GM18858 (cell line): ENCODE results near the gene SMC1B.
"Not testable (repeated sequence)": the region's sequence is repeated elsewhere in the genome, so short reads cannot be mapped to it uniquely, and the experiment has no call there.

Experiments
- ATAC-seq: cut with Tn5 transposase; IDR thresholded peaks from one replicate; pipeline ENCODE4 v1.9.1; 2021; ENCODE audit not compliant: unreplicated experiment

The SMC1B gene

DNA sequence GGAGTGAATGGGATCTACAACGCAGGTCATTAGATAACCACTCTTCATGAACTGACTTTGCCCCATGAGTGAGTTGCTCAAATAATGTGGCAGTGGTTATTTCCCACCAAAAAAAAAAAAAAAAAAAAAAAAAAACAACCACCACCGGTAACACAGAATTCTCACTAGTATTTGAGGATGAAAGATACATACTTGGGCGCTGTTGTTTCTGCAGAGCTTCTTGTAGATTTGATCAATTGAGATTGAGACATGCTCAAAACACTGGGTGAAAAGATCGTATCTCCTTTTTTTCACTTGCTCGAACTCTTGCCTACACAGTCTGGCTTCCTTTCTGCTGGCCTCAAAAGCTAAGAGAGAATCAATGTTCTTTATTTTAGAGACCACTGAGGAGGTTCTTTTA lies 59.6 kb downstream of the SMC1B start:
- no peak for ATAC-seq

DNA sequence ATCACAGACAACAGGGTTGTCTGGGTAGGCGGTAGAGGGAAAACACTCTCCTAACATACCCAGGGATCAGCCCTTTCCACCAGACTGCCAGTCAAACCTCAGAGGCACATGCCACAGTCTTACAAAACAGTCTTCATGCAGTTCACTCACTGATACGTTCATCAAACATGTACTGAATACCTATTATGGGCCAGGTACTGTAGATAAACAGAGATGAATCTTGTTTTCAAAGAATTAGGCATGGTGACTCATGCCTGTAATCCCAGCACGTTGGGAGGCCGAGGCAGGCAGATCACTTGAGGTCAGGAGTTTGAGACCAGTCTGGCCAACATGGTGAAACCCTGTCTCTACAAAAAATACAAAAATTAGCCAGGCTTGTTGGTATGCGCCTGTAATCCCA lies 60.6 kb downstream of the SMC1B start:
- not testable (repeated sequence) for ATAC-seq

DNA sequence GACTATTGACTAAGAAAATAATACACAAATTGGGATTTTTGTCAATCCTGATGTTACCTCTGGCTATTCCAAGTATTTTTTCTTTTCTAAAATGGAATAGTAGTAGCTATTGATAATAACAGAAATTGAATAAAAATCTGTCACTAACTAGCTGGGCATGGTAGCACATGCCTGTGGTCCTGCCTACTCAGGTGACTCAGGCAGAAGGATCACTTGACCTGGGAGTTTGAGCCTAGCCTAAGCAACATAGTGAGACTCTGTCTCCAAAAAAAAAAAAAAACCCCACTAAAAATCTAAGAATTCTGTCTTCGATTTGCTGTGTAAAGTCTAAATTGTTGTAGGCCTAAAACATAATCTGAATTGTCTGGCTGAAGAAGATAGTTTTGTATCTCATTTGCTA lies 61.4 kb downstream of the SMC1B start:
- ATAC-seq = no peak

DNA sequence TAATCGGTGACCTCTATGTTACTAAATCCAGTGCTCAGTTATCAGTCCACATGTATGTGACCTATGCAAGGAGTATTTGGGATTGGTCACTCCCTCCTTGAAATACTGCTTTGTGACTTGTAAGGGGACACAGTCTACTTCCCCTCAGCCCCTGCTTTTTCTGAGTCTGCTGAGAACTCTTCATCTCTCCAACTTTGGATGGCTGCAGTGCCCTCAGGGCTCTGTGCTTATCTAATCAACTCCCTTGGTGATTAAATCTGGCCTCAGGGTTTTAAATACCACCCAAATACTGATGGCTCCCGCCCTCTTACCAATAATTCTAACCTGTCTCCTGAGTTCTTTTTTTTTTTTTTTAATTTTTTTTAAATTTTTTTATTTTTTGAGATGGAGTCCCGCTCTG lies 63.5 kb downstream of the SMC1B start:
- ATAC-seq = no peak

- ATAC-seq = no peak
Observed at GRCh38 chr22:45344334-45344733, 69.1 kb downstream of the SMC1B start.

DNA sequence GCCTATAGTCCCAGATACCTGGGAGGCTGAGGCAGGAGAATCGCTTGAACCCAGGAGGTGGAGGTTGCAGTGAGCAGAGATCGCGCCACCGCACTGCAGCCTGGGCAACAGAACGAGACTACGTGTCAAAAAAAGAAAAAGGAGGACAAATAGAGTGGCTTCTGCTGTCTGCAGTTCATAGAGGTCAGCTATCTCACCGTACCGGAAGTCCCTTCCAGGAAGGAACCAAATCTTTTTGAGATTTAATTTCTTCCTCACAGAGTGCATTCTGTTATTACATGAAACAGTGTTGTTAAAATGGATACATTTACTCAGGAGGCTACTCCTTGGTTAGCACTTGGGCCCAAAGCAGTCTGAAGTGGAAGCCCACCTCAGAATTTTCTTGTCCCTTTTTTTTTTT lies 70.3 kb downstream of the SMC1B start:
- ATAC-seq = no peak

DNA sequence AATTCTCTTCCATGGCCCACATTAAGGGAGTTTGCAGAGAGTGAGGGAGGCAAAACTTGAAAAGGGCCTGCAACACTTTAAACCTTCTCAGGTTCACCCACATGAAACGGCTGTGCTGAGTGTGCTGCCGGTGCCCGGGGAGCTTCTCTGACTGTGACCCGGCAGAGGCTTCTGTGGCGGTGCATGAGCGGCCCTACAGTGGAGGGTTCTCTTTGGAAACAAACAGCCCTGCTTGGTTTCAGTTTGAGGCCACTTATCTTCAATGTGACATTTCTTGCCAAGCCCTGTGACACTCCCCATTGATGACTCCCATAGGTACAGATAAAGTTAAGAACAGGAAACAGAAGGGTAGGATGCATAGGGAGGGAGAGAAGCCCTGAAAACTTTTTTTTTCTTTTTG lies 71.9 kb downstream of the SMC1B start:
- no peak for ATAC-seq

DNA sequence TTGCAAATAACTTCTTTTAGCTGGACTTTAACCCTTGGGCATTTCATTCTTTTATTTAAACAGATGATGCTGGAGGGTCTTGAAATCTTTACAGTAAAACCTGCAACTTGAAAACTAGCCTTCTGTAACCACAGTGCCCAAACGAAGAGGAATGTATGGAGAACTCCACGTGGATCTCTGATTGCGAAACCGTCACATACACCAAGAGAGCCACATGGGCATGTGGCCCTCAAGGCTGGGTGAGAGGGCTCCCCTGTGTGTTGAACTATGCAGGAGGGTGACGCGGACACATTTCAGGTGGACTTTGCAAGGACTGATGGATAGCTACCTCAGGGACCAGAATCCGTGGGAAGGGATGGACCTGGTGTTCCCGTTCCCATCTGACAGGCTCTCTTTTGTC lies 73.1 kb downstream of the SMC1B start:
- ATAC-seq = no peak

- ATAC-seq = no peak
Observed at GRCh38 chr22:45338795-45339194, 74.6 kb downstream of the SMC1B start.

- no peak for ATAC-seq
Observed at GRCh38 chr22:45337536-45337935, 75.9 kb downstream of the SMC1B start.

DNA sequence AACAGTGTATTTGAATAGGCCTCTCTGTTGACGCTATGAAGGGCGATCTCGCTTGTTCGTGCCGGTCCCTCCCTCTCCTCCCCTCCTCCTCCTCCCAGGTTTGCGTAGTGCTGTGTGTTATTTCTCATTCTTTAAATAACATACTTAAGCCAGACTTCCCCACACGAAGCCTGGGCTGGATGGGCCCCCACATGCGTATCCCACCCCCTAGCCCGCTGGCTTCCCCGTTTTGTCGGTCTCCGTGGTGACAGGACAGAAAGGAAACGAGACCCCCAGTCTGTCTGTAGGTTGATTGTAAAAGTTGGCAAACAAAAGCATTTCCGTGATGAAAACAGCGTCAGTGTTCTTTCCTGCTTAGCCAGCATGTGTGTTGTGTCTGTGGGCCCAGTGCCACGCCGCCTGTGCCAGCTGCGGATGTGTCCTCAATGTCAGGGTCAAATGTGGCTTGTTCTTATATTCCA lies 76.4 kb downstream of the SMC1B start:
- ATAC-seq = no peak

GRCh38 chr22:45335854-45336522 lies 77.4 kb downstream of the SMC1B start:
- no peak for ATAC-seq

DNA sequence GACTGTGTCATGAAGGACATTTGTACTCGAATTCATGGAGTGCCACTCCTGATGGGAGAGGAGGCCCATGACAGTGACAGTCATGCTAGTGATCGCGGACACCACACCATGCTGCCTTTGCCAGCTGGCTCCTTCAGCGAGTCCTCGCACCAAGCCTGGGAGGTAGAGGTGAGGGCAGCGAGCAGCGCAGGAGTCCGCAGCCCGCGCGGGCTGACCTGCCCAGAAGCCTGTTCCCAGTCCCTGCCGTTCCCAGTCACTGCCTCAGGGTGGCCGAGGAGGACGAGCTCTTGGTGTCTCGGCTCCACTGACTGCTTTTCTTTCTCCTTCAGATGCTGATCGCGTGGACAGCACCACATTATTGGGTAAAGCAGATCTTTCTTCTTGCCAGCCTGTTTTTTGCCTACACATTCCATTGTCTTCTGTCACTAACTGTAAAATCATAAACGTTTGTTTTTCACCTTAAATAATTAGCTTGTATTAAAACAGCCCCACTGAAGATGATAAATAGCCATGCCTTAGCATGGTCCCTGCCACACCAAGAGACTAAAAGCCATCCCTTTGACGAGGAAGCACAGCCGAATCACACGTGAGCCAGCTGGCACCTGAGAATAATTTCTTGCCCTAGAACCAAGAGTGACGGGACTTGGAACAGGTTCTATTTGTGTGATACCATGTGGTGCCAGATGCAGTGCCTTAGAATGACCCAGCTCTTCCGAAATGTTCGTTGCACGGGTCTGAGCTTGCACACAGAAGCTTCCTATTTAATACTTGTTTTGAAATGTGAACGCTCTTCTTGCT lies 78.2 kb downstream of the SMC1B start:
- ATAC-seq = no peak

DNA sequence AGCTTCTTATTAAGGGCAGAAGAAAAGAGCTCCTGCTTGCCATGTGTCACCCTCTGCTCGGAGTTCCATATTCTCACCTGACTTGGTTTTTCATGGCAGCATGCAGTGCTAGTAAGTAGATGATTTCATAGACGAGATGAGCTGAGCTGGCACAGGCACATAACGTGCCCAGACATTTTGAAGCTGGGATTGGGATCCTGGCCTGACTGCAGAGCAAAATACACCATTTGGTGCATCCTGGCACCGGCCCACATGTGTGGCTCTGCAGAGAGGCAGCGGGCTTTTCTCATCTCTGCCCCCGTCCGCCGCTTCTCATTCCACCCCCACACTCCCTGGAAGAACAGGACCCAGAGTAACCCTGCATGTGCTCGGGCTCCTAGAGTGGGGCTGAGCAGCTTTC lies 78.9 kb downstream of the SMC1B start:
- ATAC-seq = no peak

GRCh38 chr22:45334068-45334467 lies 79.3 kb downstream of the SMC1B start:
- ATAC-seq = no peak

DNA sequence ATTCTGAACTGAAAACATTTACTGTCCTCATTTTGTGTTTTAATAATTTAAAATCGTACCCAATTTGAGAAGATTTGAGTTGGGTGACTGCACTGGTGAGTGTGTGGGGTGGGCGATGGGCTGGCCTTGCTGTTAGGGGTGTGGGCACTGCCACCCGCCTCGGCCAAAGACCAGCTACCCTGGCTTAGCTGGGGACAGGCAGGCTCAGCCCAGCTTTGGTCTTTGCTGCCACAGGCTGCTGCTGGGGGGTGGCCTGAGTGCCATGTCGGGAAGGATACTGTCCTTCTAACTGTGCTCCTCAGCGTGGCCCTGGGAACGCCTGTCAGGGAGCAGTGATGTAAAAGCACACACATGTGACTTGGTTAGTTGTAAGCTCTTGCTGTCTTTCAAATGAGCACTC lies 81.4 kb downstream of the SMC1B start:
- ATAC-seq = no peak

GRCh38 chr22:45331486-45331885 lies 81.9 kb downstream of the SMC1B start:
- no peak for ATAC-seq

DNA sequence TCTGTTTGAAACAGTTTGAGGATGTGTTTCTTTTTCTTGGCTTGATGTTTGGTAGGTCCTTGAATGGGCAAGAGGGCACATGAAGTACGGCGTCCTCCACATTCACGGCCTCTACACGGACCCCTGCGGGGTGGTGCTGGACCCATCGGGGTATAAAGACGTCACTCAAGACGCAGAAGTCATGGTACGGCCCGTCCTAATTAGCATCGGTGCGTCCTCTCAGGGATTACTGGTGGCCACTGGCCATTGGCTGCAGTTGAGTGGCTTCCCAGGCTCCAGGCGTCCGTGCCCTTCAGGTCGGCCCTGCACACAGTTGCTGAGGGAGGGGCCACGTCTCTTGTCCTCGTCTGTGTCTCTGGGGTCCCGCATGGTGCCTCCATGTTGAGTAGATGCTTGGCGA lies 82.9 kb downstream of the SMC1B start:
- no peak for ATAC-seq

DNA sequence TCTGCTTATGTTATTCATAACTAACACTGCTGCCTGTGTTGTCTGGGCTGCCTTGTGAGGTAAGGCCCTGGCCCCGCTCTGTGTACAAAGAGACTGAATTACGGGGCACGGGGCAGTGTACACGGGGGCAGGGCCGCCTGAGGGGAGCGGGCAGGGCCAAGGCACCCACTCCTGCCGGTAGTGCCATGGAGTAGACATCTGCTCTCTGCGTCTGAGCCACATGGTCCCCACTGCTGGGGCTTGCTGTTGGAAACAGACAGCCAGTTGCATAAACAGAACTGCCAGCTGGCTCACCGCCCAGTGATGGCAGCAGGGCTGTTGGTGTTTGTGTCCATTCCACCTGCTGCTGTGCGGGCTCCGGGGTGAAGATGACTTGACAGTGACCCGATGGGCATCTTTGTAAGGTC lies 83.9 kb downstream of the SMC1B start:
- ATAC-seq = no peak

DNA sequence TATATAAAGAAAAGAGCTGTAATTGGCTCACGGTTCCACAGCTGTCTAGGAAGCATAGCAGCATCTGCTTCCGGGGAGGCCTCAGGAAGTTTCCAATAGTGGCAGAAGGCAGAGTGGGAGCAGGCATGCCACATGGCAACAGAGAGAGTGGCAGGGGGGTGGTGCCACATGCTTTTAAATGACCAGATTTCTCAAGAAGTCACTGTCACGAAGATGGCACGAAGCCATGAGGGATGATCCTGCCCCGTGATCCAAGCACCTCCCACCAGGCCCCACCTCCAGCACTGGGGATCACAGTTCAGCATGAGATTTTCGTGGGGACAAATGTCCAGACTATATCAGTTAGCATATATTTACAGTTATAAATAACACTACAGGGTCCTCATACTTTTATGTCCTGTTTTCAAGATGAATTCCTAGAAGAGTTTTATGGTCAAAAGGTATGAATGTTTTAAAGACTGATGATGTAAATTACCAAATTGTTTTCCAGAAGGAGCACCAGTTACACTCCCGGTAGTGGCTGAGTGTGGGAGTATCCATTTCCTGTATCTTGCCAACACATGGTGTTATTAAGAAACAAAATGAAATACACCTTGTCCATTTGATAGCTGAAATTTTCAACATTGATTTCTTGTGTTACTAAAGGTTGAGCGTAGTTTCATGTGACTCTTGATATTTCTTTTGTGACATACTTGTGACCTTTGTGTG lies 84.4 kb downstream of the SMC1B start:
- no peak for ATAC-seq

GRCh38 chr22:45328261-45328660 lies 85.1 kb downstream of the SMC1B start:
- ATAC-seq = not testable (repeated sequence)

DNA sequence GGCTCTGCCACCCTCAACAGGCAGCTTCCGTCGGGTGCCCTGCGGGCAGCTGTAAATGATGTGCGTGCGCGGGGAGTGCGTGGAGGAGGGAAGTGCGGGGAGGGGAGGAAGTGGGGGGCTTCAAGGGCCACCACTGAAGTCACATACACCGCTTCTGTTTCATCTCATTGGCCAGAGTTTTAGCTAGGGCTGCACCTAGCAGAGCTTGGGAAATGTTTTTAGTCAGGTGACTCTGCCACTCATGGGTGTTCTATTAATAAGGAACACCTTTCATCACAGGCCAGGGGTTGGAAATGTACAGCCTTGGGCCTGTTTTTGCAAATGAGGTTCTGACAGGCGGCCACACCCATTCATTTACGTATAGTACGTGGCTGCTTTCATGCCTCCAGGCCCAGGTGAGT lies 89.1 kb downstream of the SMC1B start:
- no peak for ATAC-seq
